AG04449 (cell line): ENCODE data around the gene RPH3AL.

ENCODE experiments used
- CTCF ChIA-PET: fragments of 350-600 bp; formaldehyde crosslinking; extraction: SDS; loops from one replicate; lab custom pipeline; 2021; ENCODE audit warnings: antibody characterized with exemption; lab: Yijun Ruan, JAX
- POLR2A ChIA-PET: fragments of 400-600, 350-600 bp; formaldehyde crosslinking; extraction: SDS; loops from one replicate; lab custom pipeline; 2020; ENCODE audit warnings: antibody characterized with exemption, inconsistent platforms; lab: Yijun Ruan, JAX
- DNase-seq: peaks from one replicate; pipeline ENCODE4 v3.0.0-alpha.2; 2010; ENCODE audit warnings: low read depth, low spot score
- H3K4me3 ChIP-seq: 2 replicates; pipeline ENCODE4 v1.5.1; 2011; ENCODE audit warnings: low read depth, mild to moderate bottlenecking, control low read depth, low read length
- CTCF ChIP-seq: IDR thresholded peaks from one replicate; pipeline ENCODE4 v1.5.1; 2011; ENCODE audit warnings: mild to moderate bottlenecking, moderate library complexity, low read length, control low read depth, inconsistent platforms; ENCODE audit not compliant: insufficient read depth; ENCODE audit errors: missing control alignments

The RPH3AL gene

GRCh38 chr17:337866-338265 is 14.7 kb downstream of the RPH3AL start:
- no peak overlapping the region for H3K4me3 ChIP-seq
- ChIA-PET POLR2A (no interaction called here), CTCF (interaction anchor here (1.2 kb wide), 1 partner anchor 363 kb away, joined by 3 read pairs; no protein-coding TSS in a partner anchor)
- TF ChIP-seq CTCF, result no peak
- no peak for DNase-seq

GRCh38 chr17:337453-337852 is 15.2 kb downstream of the RPH3AL start:
- CTCF ChIA-PET, result no interaction called here
- POLR2A ChIA-PET, result no interaction called here
- DNase-seq, result no peak
- no peak for TF ChIP-seq CTCF
- H3K4me3 ChIP-seq, result no peak overlapping the region

GRCh38 chr17:337022-337420 is 15.6 kb downstream of the RPH3AL start:
- no peak for TF ChIP-seq CTCF

GRCh38 chr17:336110-337021 is 16.2 kb downstream of the RPH3AL start:
- CTCF ChIA-PET, result no interaction called here
- H3K4me3 ChIP-seq, result no peak overlapping the region
- POLR2A ChIA-PET, result no interaction called here
- no peak for TF ChIP-seq CTCF
- no peak for DNase-seq

More at GRCh38 chr17:337022-337420, 15.6 kb downstream of the RPH3AL start:
- POLR2A ChIA-PET, result no interaction called here
- CTCF ChIA-PET, result no interaction called here
- no peak for DNase-seq
- no peak overlapping the region for H3K4me3 ChIP-seq

GRCh38 chr17:335691-336090 is 16.9 kb downstream of the RPH3AL start:
- CTCF ChIA-PET, result no interaction called here
- no peak for TF ChIP-seq CTCF
- no peak for DNase-seq
- no peak overlapping the region for H3K4me3 ChIP-seq
- POLR2A ChIA-PET, result no interaction called here

GRCh38 chr17:334974-335481 is 17.6 kb downstream of the RPH3AL start:
- TF ChIP-seq CTCF, result no peak
- POLR2A ChIA-PET, result no interaction called here

More at GRCh38 chr17:334974-335481, 17.6 kb downstream of the RPH3AL start:
- H3K4me3 ChIP-seq, result no peak overlapping the region
- CTCF ChIA-PET, result no interaction called here
- DNase-seq, result no peak
